Astrocyte (in vitro differentiated cells and primary cell): Measurements from ENCODE around the gene NFKB1.

ENCODE experiments used
- EZH2 ChIP-seq: IDR thresholded peaks from 2 replicates; pipeline ENCODE4 v1.6.1; 2012; ENCODE audit warnings: mild to moderate bottlenecking, low read length, inconsistent platforms; ENCODE audit not compliant: insufficient read depth
- TF ChIP-seq, protein P1 (sequence below): IDR thresholded peaks from 2 replicates; pipeline ENCODE4 v1.5.1; 2011; ENCODE audit warnings: low read depth, mild to moderate bottlenecking, inconsistent platforms, low read length, moderate library complexity; ENCODE audit not compliant: insufficient read depth

DNA sequence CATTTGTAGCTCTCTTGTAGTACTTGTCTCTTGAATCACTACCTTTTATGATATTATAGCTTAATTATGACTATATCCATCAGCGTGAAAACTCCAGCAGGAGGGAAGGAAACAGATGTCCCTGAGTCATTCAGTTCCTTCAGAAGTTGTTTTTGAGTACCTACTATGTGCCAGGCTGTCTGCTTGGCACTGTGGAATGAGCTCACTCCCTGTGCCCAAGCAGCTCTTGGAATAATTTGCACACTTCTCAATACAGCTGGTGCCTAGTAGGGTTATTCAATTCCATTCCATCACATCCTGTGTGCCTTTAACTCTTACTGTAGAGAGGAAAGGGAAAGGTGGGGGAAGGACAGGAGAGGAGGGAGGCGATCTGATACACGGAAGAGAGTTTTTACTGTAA lies 77.1 kb downstream of the NFKB1 start:
- TF ChIP-seq, protein P1, sequence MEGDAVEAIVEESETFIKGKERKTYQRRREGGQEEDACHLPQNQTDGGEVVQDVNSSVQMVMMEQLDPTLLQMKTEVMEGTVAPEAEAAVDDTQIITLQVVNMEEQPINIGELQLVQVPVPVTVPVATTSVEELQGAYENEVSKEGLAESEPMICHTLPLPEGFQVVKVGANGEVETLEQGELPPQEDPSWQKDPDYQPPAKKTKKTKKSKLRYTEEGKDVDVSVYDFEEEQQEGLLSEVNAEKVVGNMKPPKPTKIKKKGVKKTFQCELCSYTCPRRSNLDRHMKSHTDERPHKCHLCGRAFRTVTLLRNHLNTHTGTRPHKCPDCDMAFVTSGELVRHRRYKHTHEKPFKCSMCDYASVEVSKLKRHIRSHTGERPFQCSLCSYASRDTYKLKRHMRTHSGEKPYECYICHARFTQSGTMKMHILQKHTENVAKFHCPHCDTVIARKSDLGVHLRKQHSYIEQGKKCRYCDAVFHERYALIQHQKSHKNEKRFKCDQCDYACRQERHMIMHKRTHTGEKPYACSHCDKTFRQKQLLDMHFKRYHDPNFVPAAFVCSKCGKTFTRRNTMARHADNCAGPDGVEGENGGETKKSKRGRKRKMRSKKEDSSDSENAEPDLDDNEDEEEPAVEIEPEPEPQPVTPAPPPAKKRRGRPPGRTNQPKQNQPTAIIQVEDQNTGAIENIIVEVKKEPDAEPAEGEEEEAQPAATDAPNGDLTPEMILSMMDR = no peak
- TF ChIP-seq EZH2 = no peak
